DND-41 (cell line): ENCODE measurements around the gene CPEB2.

Experiments
- ATAC-seq: fragments of 200-7000 bp; cut with Tn5 transposase; 3 replicates; pipeline ENCODE4 v1.9.1; 2021; ENCODE audit warnings: low read depth; ENCODE audit not compliant: insufficient read depth
- DNase-seq: peaks from one replicate; pipeline ENCODE4 v3.0.0-alpha.2; 2020
- H2AFZ ChIP-seq: 2 replicates; pipeline ENCODE4 v1.6.0; 2012; ENCODE audit warnings: low read depth, low read length
- H3K27ac ChIP-seq: 2 replicates; pipeline ENCODE4 v1.5.1; 2012; ENCODE audit warnings: low read length, inconsistent platforms
- H3K27me3 ChIP-seq: fragments of 200-600 bp; sonication (generic); 2 replicates; pipeline ENCODE4 v1.6.0; 2012; ENCODE audit warnings: low read length, mild to moderate bottlenecking, inconsistent platforms; ENCODE audit not compliant: insufficient read depth, poor library complexity
- H3K36me3 ChIP-seq: 2 replicates; pipeline ENCODE4 v1.5.1; 2012; ENCODE audit warnings: low read length, inconsistent platforms; ENCODE audit not compliant: insufficient read depth
- H3K4me1 ChIP-seq: 2 replicates; pipeline ENCODE4 v1.5.1; 2012; ENCODE audit warnings: mild to moderate bottlenecking, low read length; ENCODE audit not compliant: insufficient read depth
- H3K4me2 ChIP-seq: 2 replicates; pipeline ENCODE4 v1.6.0; 2012; ENCODE audit warnings: mild to moderate bottlenecking, moderate library complexity, low read length, inconsistent platforms; ENCODE audit not compliant: insufficient read depth
- H3K4me3 ChIP-seq, 2 experiments: fragments of 200-600 bp in 1 of 2; shearing (Covaris generic) in 1 of 2; 2 replicates each; pipeline ENCODE4 v1.5.1; 2012 to 2016; ENCODE audit warnings: inconsistent platforms in 2 of 2, low read length in 2 of 2, mild to moderate bottlenecking in 2 of 2, low read depth in 1 of 2, moderate library complexity in 1 of 2
- H3K79me2 ChIP-seq: 2 replicates; pipeline ENCODE4 v1.6.0; 2012; ENCODE audit warnings: low read length, inconsistent platforms; ENCODE audit not compliant: insufficient read depth
- H3K9ac ChIP-seq: 2 replicates; pipeline ENCODE4 v1.6.0; 2012; ENCODE audit warnings: low read depth, mild to moderate bottlenecking, inconsistent platforms, low read length, moderate library complexity
- H3K9me3 ChIP-seq: 2 replicates; pipeline ENCODE4 v1.5.1; 2012; ENCODE audit warnings: low read length, moderate library complexity, mild to moderate bottlenecking, inconsistent platforms; ENCODE audit not compliant: insufficient read depth, severe bottlenecking
- H4K20me1 ChIP-seq: 2 replicates; pipeline ENCODE4 v1.6.0; 2012; ENCODE audit warnings: low read length; ENCODE audit not compliant: insufficient read depth
- CTCF ChIP-seq: IDR thresholded peaks from 2 replicates; pipeline ENCODE4 v1.5.1; 2012; ENCODE audit warnings: borderline replicate concordance, low read length, moderate library complexity, mild to moderate bottlenecking; ENCODE audit not compliant: poor library complexity, severe bottlenecking; ENCODE audit errors: extremely low read depth
- EZH2 ChIP-seq: IDR thresholded peaks from 3 replicates; pipeline ENCODE4 v1.6.1; 2012; ENCODE audit warnings: borderline replicate concordance, low read depth, mild to moderate bottlenecking, moderate library complexity, low read length, inconsistent platforms; ENCODE audit not compliant: severe bottlenecking

Gene CPEB2

GRCh38 chr4:14985161-14985560 lies 17.1 kb upstream of the CPEB2 start:
- Histone ChIP-seq H2AFZ (no peak overlapping the region), H3K9me3 (no peaks in the 10 kb centered on the region), H3K4me2 (no peak overlapping the region), H3K36me3 (no peaks in the 10 kb centered on the region), H3K27ac (no peak overlapping the region), H3K27me3 (peaks cover 10% of the 10 kb centered on the region), H3K9ac (no peak overlapping the region), H3K4me3 (no peak overlapping the region), H4K20me1 (no peaks in the 10 kb centered on the region), H3K4me1 (no peaks in the 10 kb centered on the region), H3K79me2 (no peaks in the 10 kb centered on the region)
- ATAC-seq (no peak), DNase-seq (no peak)
- TF ChIP-seq CTCF, result no peak
- no peak for TF ChIP-seq EZH2

- DNase-seq, result no peak
- Histone ChIP-seq H3K4me3 (no peak overlapping the region), H4K20me1 (no peaks in the 10 kb centered on the region), H3K79me2 (no peaks in the 10 kb centered on the region), H3K27me3 (peaks cover 10% of the 10 kb centered on the region), H3K36me3 (no peaks in the 10 kb centered on the region), H3K27ac (no peak overlapping the region), H3K9me3 (no peaks in the 10 kb centered on the region), H2AFZ (no peak overlapping the region), H3K4me2 (no peak overlapping the region), H3K9ac (no peak overlapping the region), H3K4me1 (no peaks in the 10 kb centered on the region)
- no peak for ATAC-seq
- TF ChIP-seq CTCF (no peak), EZH2 (no peak)
Measured at GRCh38 chr4:14985843-14986242, 16.4 kb upstream of the CPEB2 start.

GRCh38 chr4:14987054-14987453 lies 15.2 kb upstream of the CPEB2 start:
- H2AFZ ChIP-seq, result no peak overlapping the region
- H4K20me1 ChIP-seq, result no peaks in the 10 kb centered on the region
- no peak overlapping the region for H3K27ac ChIP-seq
- no peaks in the 10 kb centered on the region for H3K36me3 ChIP-seq
- no peaks in the 10 kb centered on the region for H3K4me1 ChIP-seq
- H3K4me3 ChIP-seq, result no peak overlapping the region
- peaks cover 10% of the 10 kb centered on the region for H3K27me3 ChIP-seq
- H3K79me2 ChIP-seq, result no peaks in the 10 kb centered on the region
- no peak for TF ChIP-seq EZH2
- TF ChIP-seq CTCF, result no peak
- no peak overlapping the region for H3K4me2 ChIP-seq
- no peak for DNase-seq
- no peak overlapping the region for H3K9ac ChIP-seq
- no peak for ATAC-seq
- H3K9me3 ChIP-seq, result no peaks in the 10 kb centered on the region

- TF ChIP-seq EZH2, result no peak
- TF ChIP-seq CTCF, result no peak
- Histone ChIP-seq H3K4me1 (no peaks in the 10 kb centered on the region), H3K27ac (no peak overlapping the region), H3K79me2 (no peaks in the 10 kb centered on the region), H3K9ac (no peak overlapping the region), H4K20me1 (no peaks in the 10 kb centered on the region), H3K4me2 (no peak overlapping the region), H2AFZ (no peak overlapping the region), H3K4me3 (no peak overlapping the region), H3K36me3 (no peaks in the 10 kb centered on the region), H3K27me3 (peaks cover 10% of the 10 kb centered on the region), H3K9me3 (no peaks in the 10 kb centered on the region)
- no peak for DNase-seq
- no peak for ATAC-seq
Measured at GRCh38 chr4:14990484-14990883, 11.8 kb upstream of the CPEB2 start.
